ENCODE measurements around the gene HM13. TPM values are rescaled to one million over a fixed set of nuclear protein-coding genes. Genes with fewer than 3 reads are reported as not detected.
"Not testable (repeated sequence)": the region's sequence is repeated elsewhere in the genome, so short reads cannot be mapped to it uniquely, and the experiment has no call there.

The HM13 gene
- polyA plus RNA-seq, 2 of the 4 experiments (the other 2 are of a cell fraction): 164 to 178 TPM

DNA sequence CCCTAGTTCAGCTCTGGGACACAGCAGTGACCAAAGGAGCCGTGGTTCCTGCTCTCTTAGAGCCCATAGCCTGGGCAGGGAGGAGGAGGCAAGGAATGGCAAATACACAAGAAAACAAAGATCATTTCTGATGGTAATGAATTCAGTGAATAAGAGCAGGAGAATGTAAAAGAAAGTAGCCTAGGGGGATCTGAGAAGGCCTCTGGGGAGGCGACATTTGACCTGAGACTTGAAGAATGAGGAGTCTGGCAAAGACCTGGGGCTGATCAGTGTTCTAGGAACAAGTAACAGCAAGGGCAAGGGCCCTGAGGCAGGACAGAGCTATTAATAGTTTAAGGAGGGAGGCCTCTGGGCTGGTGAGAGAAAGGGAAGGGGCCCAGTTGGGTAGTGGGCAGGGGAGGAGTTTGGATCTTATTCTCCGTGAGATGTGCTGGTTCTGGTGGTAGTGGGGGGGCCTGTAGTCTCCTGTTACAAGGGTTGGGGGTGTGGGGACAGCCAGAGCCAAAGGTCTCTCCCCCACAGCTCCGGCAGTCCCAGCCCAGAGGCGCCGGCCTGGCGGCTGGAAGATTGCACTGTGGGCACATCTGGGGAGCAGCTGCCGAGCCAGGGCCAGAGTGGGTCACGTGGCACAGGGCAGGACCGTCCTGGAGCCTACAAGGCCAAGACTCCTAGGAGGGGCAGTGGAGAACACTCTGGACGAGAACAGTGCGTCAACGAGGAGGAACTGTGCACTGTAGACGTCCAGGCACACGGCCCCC is 81.6 kb downstream of the HM13 start (continued):
- TF ChIP-seq, protein P1, sequence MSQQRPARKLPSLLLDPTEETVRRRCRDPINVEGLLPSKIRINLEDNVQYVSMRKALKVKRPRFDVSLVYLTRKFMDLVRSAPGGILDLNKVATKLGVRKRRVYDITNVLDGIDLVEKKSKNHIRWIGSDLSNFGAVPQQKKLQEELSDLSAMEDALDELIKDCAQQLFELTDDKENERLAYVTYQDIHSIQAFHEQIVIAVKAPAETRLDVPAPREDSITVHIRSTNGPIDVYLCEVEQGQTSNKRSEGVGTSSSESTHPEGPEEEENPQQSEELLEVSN (IDR thresholded peaks at IDR 0.05; ENCODE audit: borderline replicate concordance, low read depth): no peak; the same call in 1 of the 2 replicates
- TF ChIP-seq GATA3 (IDR thresholded peaks at IDR 0.05; ENCODE audit: borderline replicate concordance) (no peak), EHMT2 (IDR thresholded peaks at IDR 0.05; ENCODE audit: low read depth) (no peak), HEYL (CRISPR knock-in tag; IDR thresholded peaks at IDR 0.05) (peak; percentile 39; the same call in 1 of the 2 replicates), FOXS1 (CRISPR knock-in tag; IDR thresholded peaks at IDR 0.05) (no peak), KDM1A (IDR thresholded peaks at IDR 0.05; ENCODE audit: low read depth) (peak; percentile 66), HOXA7 (CRISPR knock-in tag; IDR thresholded peaks at IDR 0.05) (peak; percentile 77; the same call in 1 of the 2 replicates), CHD2 (IDR thresholded peaks at IDR 0.05; ENCODE audit: low read length, partially characterized antibody) (no peak), SREBF2 (IDR thresholded peaks at IDR 0.05) (no peak), HDAC2 (IDR thresholded peaks at IDR 0.05) (peak; percentile 88; the same call in 1 of the 2 replicates), MAZ (IDR thresholded peaks at IDR 0.05; ENCODE audit: borderline replicate concordance, low read depth, low read length) (no peak), NR3C1 (IDR thresholded peaks at IDR 0.05) (no peak), ZNF302 (CRISPR knock-in tag; IDR thresholded peaks at IDR 0.05) (no peak), EHF (CRISPR knock-in tag; IDR thresholded peaks at IDR 0.05) (peak; percentile 50; the same call in 1 of the 2 replicates), SMC3 (IDR thresholded peaks at IDR 0.05) (peak; percentile 22; the same call in 1 of the 3 replicates), CEBPB (IDR thresholded peaks at IDR 0.05) (no peak), NPAS2 (CRISPR knock-in tag; IDR thresholded peaks at IDR 0.05; ENCODE audit: borderline replicate concordance) (peak; percentile 74; the same call in 1 of the 2 replicates)
- TF ChIP-seq, protein P2, sequence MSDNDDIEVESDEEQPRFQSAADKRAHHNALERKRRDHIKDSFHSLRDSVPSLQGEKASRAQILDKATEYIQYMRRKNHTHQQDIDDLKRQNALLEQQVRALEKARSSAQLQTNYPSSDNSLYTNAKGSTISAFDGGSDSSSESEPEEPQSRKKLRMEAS (IDR thresholded peaks at IDR 0.05): peak; percentile 87
- TF ChIP-seq, protein P3, sequence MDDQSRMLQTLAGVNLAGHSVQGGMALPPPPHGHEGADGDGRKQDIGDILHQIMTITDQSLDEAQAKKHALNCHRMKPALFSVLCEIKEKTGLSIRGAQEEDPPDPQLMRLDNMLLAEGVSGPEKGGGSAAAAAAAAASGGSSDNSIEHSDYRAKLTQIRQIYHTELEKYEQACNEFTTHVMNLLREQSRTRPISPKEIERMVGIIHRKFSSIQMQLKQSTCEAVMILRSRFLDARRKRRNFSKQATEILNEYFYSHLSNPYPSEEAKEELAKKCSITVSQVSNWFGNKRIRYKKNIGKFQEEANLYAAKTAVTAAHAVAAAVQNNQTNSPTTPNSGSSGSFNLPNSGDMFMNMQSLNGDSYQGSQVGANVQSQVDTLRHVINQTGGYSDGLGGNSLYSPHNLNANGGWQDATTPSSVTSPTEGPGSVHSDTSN (IDR thresholded peaks at IDR 0.05): no peak
- TF ChIP-seq, protein P4, sequence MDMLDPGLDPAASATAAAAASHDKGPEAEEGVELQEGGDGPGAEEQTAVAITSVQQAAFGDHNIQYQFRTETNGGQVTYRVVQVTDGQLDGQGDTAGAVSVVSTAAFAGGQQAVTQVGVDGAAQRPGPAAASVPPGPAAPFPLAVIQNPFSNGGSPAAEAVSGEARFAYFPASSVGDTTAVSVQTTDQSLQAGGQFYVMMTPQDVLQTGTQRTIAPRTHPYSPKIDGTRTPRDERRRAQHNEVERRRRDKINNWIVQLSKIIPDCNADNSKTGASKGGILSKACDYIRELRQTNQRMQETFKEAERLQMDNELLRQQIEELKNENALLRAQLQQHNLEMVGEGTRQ (IDR thresholded peaks at IDR 0.05): peak; percentile 94

DNA sequence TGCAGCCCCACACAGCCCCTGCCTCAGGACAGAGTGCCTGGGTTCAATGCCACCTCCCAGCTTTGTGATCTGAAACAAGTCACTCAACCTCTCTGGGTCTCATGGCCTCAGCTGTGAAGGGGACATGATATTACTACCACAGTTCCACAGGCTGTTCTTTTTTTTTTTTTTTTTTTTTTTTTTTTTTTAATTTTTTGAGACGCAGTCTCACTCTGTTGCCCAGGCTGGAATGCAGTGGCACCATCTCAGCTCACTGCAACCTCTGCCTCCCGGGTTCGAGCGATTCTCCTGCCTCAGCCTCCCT is 82.1 kb downstream of the HM13 start:
- H3K4me3 ChIP-seq: peak overlapping the region; percentile 2; the same call in 1 of the 3 replicates
- TF ChIP-seq ZSCAN20 (CRISPR knock-in tag; IDR thresholded peaks at IDR 0.05) (0 out of 2 replicates have a peak, but pooled peaks have one; percentile 3), POLR2A (IDR thresholded peaks at IDR 0.05; ENCODE audit: low read length) (0 out of 2 replicates have a peak, but pooled peaks have one; percentile 1), ZFP36 (IDR thresholded peaks at IDR 0.05; ENCODE audit: borderline replicate concordance, partially characterized antibody) (peak; percentile 48)
- FAIRE-seq; ATAC-seq; H3K9me3 ChIP-seq; DNase-seq (ENCODE audit: low read depth in 1 of 2, low spot score in 1 of 2): not testable (repeated sequence)
- H3K27ac ChIP-seq: peak overlapping the region; percentile 98
- WGBS (ENCODE audit: missing lambda C conversion rate): 47% methylated on average over 4 of the region's 4 CpGs
- POLR2A ChIA-PET: interaction anchor here (1.2 to 3.9 kb wide), 7 partner anchors 8 to 127 kb away, joined by 4 to 101 read pairs (median 11); partner anchors contain the start of genes BCL2L1 and ID1
- peaks cover 43% of the 10 kb centered on the region for H3K4me1 ChIP-seq
- peak overlapping the region; percentile 95 for H3K4me2 ChIP-seq
- CTCF ChIA-PET: interaction anchor here (0.6 to 25.0 kb wide), 7 partner anchors 8 to 74 kb away, joined by 3 to 966 read pairs (median 19); partner anchors contain the start of gene ID1

Data from A549 (cell line).